ENCODE results near the gene CYP20A1.

DNA sequence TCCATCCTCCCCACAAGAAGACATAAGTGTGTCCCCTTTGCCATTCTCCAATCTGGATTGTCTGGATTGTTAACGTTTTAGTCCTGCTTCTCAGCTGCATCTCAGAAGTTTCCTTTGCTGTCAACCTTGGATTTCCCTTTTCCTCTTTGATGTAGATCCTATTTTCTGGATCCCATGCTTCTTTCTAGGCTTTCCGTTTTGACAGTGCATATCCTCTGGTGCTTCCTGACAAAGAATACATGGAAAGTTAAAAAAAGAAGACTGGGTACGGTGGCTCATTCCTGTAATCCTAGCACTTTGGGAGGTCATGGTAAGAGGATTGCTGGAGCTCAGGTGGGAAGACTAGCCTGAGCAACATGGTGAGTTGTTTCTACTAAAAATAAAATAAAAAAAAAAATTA lies 116.1 kb downstream of the CYP20A1 start:
- TF ChIP-seq POLR2AphosphoS5 (IDR thresholded peaks at IDR 0.05): no peak
- TF ChIP-seq, protein P1, sequence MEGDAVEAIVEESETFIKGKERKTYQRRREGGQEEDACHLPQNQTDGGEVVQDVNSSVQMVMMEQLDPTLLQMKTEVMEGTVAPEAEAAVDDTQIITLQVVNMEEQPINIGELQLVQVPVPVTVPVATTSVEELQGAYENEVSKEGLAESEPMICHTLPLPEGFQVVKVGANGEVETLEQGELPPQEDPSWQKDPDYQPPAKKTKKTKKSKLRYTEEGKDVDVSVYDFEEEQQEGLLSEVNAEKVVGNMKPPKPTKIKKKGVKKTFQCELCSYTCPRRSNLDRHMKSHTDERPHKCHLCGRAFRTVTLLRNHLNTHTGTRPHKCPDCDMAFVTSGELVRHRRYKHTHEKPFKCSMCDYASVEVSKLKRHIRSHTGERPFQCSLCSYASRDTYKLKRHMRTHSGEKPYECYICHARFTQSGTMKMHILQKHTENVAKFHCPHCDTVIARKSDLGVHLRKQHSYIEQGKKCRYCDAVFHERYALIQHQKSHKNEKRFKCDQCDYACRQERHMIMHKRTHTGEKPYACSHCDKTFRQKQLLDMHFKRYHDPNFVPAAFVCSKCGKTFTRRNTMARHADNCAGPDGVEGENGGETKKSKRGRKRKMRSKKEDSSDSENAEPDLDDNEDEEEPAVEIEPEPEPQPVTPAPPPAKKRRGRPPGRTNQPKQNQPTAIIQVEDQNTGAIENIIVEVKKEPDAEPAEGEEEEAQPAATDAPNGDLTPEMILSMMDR (IDR thresholded peaks at IDR 0.05): no peak
- no peak for TF ChIP-seq POLR2A (IDR thresholded peaks at IDR 0.05)

Data from breast epithelium (tissue), 3 donors.